Astrocyte (in vitro differentiated cells and primary cell): ENCODE measurements around the gene CREG2.

ENCODE experiments used
- CTCF ChIP-seq: IDR thresholded peaks from 2 replicates; pipeline ENCODE4 v1.5.1; 2011; ENCODE audit warnings: low read depth, mild to moderate bottlenecking, inconsistent platforms, low read length, moderate library complexity; ENCODE audit not compliant: insufficient read depth
- EZH2 ChIP-seq: IDR thresholded peaks from 2 replicates; pipeline ENCODE4 v1.6.1; 2012; ENCODE audit warnings: mild to moderate bottlenecking, low read length, inconsistent platforms; ENCODE audit not compliant: insufficient read depth

GRCh38 chr2:101367508-101367907 lies 19.8 kb downstream of the CREG2 start:
- TF ChIP-seq CTCF, result no peak
- no peak for TF ChIP-seq EZH2
